OCI-LY1 (cell line): ENCODE measurements around the gene DNALI1.

Experiments
- EZH2 ChIP-seq: fragments of 200-600 bp; sonication (generic), shearing (Covaris generic); IDR thresholded peaks from 2 replicates; pipeline ENCODE4 v1.8.0; 2017; ENCODE audit warnings: borderline replicate concordance, mixed run types, mild to moderate bottlenecking, antibody characterized with exemption, low read length, moderate library complexity, mixed read lengths
- TF ChIP-seq, protein P1 (sequence below): fragments of 200-600 bp; sonication (generic), shearing (Covaris generic); IDR thresholded peaks from 2 replicates; pipeline ENCODE4 v1.5.1; 2017; ENCODE audit warnings: mild to moderate bottlenecking, antibody characterized with exemption, low read length, moderate library complexity, mixed read lengths

DNA sequence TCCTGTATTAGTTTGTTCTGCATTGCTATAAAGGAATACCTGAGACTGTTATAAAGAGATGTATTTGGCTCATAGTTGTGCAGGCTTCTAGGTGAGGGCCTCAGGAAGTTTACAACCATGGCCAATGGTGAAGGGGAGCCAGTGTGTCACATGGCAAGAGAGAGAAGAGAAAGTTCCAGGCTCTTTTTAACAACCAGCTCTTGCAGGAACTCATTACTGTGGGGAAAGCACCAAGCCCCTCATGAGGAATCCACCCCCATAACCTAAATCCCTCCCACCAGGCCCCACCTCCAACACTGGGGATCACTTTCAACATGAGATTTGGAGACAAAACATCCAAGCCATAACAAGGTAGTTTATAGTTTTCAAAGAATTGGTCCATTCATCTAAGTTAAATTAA is 37.1 kb upstream of the DNALI1 start:
- TF ChIP-seq, protein P1, sequence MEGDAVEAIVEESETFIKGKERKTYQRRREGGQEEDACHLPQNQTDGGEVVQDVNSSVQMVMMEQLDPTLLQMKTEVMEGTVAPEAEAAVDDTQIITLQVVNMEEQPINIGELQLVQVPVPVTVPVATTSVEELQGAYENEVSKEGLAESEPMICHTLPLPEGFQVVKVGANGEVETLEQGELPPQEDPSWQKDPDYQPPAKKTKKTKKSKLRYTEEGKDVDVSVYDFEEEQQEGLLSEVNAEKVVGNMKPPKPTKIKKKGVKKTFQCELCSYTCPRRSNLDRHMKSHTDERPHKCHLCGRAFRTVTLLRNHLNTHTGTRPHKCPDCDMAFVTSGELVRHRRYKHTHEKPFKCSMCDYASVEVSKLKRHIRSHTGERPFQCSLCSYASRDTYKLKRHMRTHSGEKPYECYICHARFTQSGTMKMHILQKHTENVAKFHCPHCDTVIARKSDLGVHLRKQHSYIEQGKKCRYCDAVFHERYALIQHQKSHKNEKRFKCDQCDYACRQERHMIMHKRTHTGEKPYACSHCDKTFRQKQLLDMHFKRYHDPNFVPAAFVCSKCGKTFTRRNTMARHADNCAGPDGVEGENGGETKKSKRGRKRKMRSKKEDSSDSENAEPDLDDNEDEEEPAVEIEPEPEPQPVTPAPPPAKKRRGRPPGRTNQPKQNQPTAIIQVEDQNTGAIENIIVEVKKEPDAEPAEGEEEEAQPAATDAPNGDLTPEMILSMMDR, result no peak
- TF ChIP-seq EZH2, result no peak
